Measurements from ENCODE around the gene S100A14. TPM values are rescaled to one million over a fixed set of nuclear protein-coding genes. Genes with fewer than 3 reads are reported as not detected.

S100A14 gene
- total RNA-seq, 1 experiment from 2014 or later = not detected

- no peak for DNase-seq (ENCODE audit: extremely low read depth, low read depth)
Measured at GRCh38 chr1:153619171-153619570, 3.0 kb upstream of the S100A14 start.

GRCh38 chr1:153617663-153618062, 1.5 kb upstream of the S100A14 start:
- peak; percentile 77 for DNase-seq (ENCODE audit: extremely low read depth, low read depth)

GRCh38 chr1:153616917-153617311, 789 bp upstream of the S100A14 start:
- DNase-seq (ENCODE audit: extremely low read depth, low read depth) = no peak

- DNase-seq (ENCODE audit: extremely low read depth, low read depth) = no peak
Measured at GRCh38 chr1:153615406-153615805, 719 bp downstream of the S100A14 start.

- DNase-seq (ENCODE audit: extremely low read depth, low read depth) = no peak
Measured at GRCh38 chr1:153614906-153615305, 1.2 kb downstream of the S100A14 start.

GRCh38 chr1:153614189-153614900, 1.8 kb downstream of the S100A14 start:
- no peak for DNase-seq (ENCODE audit: extremely low read depth, low read depth)

GRCh38 chr1:153613406-153613805, 2.7 kb downstream of the S100A14 start:
- no peak for DNase-seq (ENCODE audit: extremely low read depth, low read depth)

- DNase-seq (ENCODE audit: extremely low read depth, low read depth) = no peak
Measured at GRCh38 chr1:153612755-153613331, 3.3 kb downstream of the S100A14 start, which contains the start of gene S100A16. S100A16 (minus strand) TSS chr1:153613137; CDS start chr1:153608151, 4,986 bp downstream.

- no peak for DNase-seq (ENCODE audit: extremely low read depth, low read depth)
Measured at GRCh38 chr1:153612111-153612754, 3.9 kb downstream of the S100A14 start.

GRCh38 chr1:153611356-153611755, 4.8 kb downstream of the S100A14 start:
- no peak for DNase-seq (ENCODE audit: extremely low read depth, low read depth)

GRCh38 chr1:153610811-153611301, 5.3 kb downstream of the S100A14 start:
- no peak for DNase-seq (ENCODE audit: extremely low read depth, low read depth)

GRCh38 chr1:153610334-153610733, 5.8 kb downstream of the S100A14 start:
- no peak for DNase-seq (ENCODE audit: extremely low read depth, low read depth)

GRCh38 chr1:153609585-153609907, 6.6 kb downstream of the S100A14 start:
- no peak for DNase-seq (ENCODE audit: extremely low read depth, low read depth)

- peak; percentile 95 for DNase-seq (ENCODE audit: extremely low read depth, low read depth)
Measured at GRCh38 chr1:153608742-153609584, 7.2 kb downstream of the S100A14 start.

GRCh38 chr1:153608089-153608682, 7.9 kb downstream of the S100A14 start:
- no peak for DNase-seq (ENCODE audit: extremely low read depth, low read depth)

GRCh38 chr1:153607381-153607780, 8.7 kb downstream of the S100A14 start:
- no peak for DNase-seq (ENCODE audit: extremely low read depth, low read depth)

- no peak for DNase-seq (ENCODE audit: extremely low read depth, low read depth)
Measured at GRCh38 chr1:153606194-153606593, 9.9 kb downstream of the S100A14 start.

GRCh38 chr1:153602749-153603148, 13.4 kb downstream of the S100A14 start:
- no peak for DNase-seq (ENCODE audit: extremely low read depth, low read depth)

GRCh38 chr1:153599847-153600246, 16.3 kb downstream of the S100A14 start:
- DNase-seq (ENCODE audit: extremely low read depth, low read depth) = no peak

- no peak for DNase-seq (ENCODE audit: extremely low read depth, low read depth)
Measured at GRCh38 chr1:153598309-153599172, 17.6 kb downstream of the S100A14 start.
